Amygdala (tissue), 56 donors: ENCODE measurements around the gene POLRMT.
"Not testable (repeated sequence)": the region's sequence is repeated elsewhere in the genome, so short reads cannot be mapped to it uniquely, and the experiment has no call there.

Source experiments
- DNase-seq, 56 donors: peaks; one replicate each; lab custom pipeline; 2025; lab: John Stamatoyannopoulos, UW

The POLRMT gene

GRCh38 chr19:616062-616700, 17.2 kb downstream of the POLRMT start:
- no peak for DNase-seq

GRCh38 chr19:615619-616018, 17.7 kb downstream of the POLRMT start:
- no peak for DNase-seq

- no peak for DNase-seq
Measured at GRCh38 chr19:613732-614567, 19.4 kb downstream of the POLRMT start.

- no peak for DNase-seq
Measured at GRCh38 chr19:612941-613340, 20.4 kb downstream of the POLRMT start.

GRCh38 chr19:611481-611868, 21.9 kb downstream of the POLRMT start:
- DNase-seq: no peak

GRCh38 chr19:610801-611480, 22.4 kb downstream of the POLRMT start:
- peak in 1 of 56 donors; percentile 24 for DNase-seq

GRCh38 chr19:610071-610800, 23.1 kb downstream of the POLRMT start:
- peak in 2 of 56 donors; percentile 6 to 27 for DNase-seq

GRCh38 chr19:609004-609346, 24.4 kb downstream of the POLRMT start:
- peak in 52 of 56 donors; percentile 23 to 94 (median 74) for DNase-seq

GRCh38 chr19:608155-609003, 25.0 kb downstream of the POLRMT start:
- no peak for DNase-seq

- peak in 22 of 56 donors; percentile 11 to 72 (median 36) for DNase-seq
Measured at GRCh38 chr19:607301-608154, 25.8 kb downstream of the POLRMT start.

GRCh38 chr19:605061-605971, 28.0 kb downstream of the POLRMT start:
- not testable (repeated sequence) for DNase-seq

GRCh38 chr19:604355-604754, 29.0 kb downstream of the POLRMT start:
- peak in 3 of 56 donors; percentile 23 to 38 (median 25) for DNase-seq

GRCh38 chr19:603779-604178, 29.6 kb downstream of the POLRMT start:
- not testable (repeated sequence) for DNase-seq

GRCh38 chr19:603302-603639, 30.1 kb downstream of the POLRMT start:
- not testable (repeated sequence) for DNase-seq

GRCh38 chr19:602391-603301, 30.7 kb downstream of the POLRMT start:
- no peak for DNase-seq

GRCh38 chr19:601790-602189, 31.5 kb downstream of the POLRMT start:
- DNase-seq: no peak

GRCh38 chr19:601310-601709, 32.0 kb downstream of the POLRMT start:
- no peak for DNase-seq
